ENCODE results near the gene KBTBD12. TPM values are rescaled to one million over a fixed set of nuclear protein-coding genes. Genes with fewer than 3 reads are reported as not detected.

Gene KBTBD12
- total RNA-seq, 2 donors from 2014 or later: 14.5 TPM

GRCh38 chr3:127933396-127933795 lies 18.4 kb downstream of the KBTBD12 start:
- Histone ChIP-seq H3K4me3 (no peak overlapping the region), H3K27ac (no peak overlapping the region), H3K27me3 (replicated peaks; ENCODE audit: insufficient read depth) (no peaks in the 10 kb centered on the region), H3K4me1 (ENCODE audit: control insufficient read depth in 1 of 2, low read depth in 2 of 2) (no peaks in the 10 kb centered on the region), H3K36me3 (peaks cover 5% of the 10 kb centered on the region), H3K9me3 (no peaks in the 10 kb centered on the region)
- no peak for ATAC-seq (ENCODE audit: insufficient number of reproducible peaks, low FRiP score, low read depth)
- DNase-seq (ENCODE audit: low spot score): no peak
- TF ChIP-seq, protein P1, sequence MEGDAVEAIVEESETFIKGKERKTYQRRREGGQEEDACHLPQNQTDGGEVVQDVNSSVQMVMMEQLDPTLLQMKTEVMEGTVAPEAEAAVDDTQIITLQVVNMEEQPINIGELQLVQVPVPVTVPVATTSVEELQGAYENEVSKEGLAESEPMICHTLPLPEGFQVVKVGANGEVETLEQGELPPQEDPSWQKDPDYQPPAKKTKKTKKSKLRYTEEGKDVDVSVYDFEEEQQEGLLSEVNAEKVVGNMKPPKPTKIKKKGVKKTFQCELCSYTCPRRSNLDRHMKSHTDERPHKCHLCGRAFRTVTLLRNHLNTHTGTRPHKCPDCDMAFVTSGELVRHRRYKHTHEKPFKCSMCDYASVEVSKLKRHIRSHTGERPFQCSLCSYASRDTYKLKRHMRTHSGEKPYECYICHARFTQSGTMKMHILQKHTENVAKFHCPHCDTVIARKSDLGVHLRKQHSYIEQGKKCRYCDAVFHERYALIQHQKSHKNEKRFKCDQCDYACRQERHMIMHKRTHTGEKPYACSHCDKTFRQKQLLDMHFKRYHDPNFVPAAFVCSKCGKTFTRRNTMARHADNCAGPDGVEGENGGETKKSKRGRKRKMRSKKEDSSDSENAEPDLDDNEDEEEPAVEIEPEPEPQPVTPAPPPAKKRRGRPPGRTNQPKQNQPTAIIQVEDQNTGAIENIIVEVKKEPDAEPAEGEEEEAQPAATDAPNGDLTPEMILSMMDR (IDR thresholded peaks at IDR 0.05): no peak

DNA sequence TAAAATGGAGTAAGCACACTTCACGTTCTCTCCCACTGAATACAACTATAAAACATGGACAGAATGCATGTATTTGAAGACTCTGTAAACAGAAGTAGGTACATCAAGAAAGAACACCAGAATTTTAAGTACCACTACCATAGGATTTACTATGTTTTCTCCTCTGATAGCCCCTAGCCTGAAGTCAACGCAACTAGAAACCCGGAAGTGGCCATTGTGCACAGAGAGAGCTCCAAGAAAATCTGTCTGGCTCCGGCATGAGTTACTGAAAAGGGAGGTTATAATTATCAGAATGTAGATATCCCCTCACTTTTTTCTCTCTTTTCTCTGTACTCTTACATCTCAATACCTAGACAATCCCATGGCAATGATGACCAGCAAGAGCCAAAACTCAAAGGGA lies 23.8 kb downstream of the KBTBD12 start:
- Histone ChIP-seq H3K27ac (no peak overlapping the region), H3K36me3 (no peaks in the 10 kb centered on the region), H3K27me3 (replicated peaks; ENCODE audit: insufficient read depth) (no peaks in the 10 kb centered on the region), H3K9me3 (no peaks in the 10 kb centered on the region), H3K4me1 (ENCODE audit: control insufficient read depth in 1 of 2, low read depth in 2 of 2) (no peaks in the 10 kb centered on the region), H3K4me3 (no peak overlapping the region)
- ATAC-seq (ENCODE audit: insufficient number of reproducible peaks, low FRiP score, low read depth): no peak
- DNase-seq (ENCODE audit: low spot score): no peak
- TF ChIP-seq, protein P1 (IDR thresholded peaks at IDR 0.05): no peak

- H3K4me1 ChIP-seq (ENCODE audit: control insufficient read depth in 1 of 2, low read depth in 2 of 2): no peaks in the 10 kb centered on the region
- no peaks in the 10 kb centered on the region for H3K9me3 ChIP-seq
- TF ChIP-seq, protein P1 (IDR thresholded peaks at IDR 0.05): no peak
- DNase-seq (ENCODE audit: low spot score): no peak
- ATAC-seq (ENCODE audit: insufficient number of reproducible peaks, low FRiP score, low read depth): no peak
- H3K4me3 ChIP-seq: no peak overlapping the region
- H3K27me3 ChIP-seq (replicated peaks; ENCODE audit: insufficient read depth): no peaks in the 10 kb centered on the region
- H3K27ac ChIP-seq: no peak overlapping the region
- no peaks in the 10 kb centered on the region for H3K36me3 ChIP-seq
Observed at GRCh38 chr3:127940116-127940515, 25.1 kb downstream of the KBTBD12 start.

- TF ChIP-seq, protein P1 (IDR thresholded peaks at IDR 0.05): no peak
- Histone ChIP-seq H3K4me3 (no peak overlapping the region), H3K27me3 (replicated peaks; ENCODE audit: insufficient read depth) (no peaks in the 10 kb centered on the region), H3K4me1 (ENCODE audit: control insufficient read depth in 1 of 2, low read depth in 2 of 2) (no peaks in the 10 kb centered on the region), H3K9me3 (no peaks in the 10 kb centered on the region), H3K27ac (no peak overlapping the region), H3K36me3 (no peaks in the 10 kb centered on the region)
- DNase-seq (ENCODE audit: low spot score) (no peak), ATAC-seq (ENCODE audit: insufficient number of reproducible peaks, low FRiP score, low read depth) (no peak)
Observed at GRCh38 chr3:127942613-127943012, 27.6 kb downstream of the KBTBD12 start.

DNA sequence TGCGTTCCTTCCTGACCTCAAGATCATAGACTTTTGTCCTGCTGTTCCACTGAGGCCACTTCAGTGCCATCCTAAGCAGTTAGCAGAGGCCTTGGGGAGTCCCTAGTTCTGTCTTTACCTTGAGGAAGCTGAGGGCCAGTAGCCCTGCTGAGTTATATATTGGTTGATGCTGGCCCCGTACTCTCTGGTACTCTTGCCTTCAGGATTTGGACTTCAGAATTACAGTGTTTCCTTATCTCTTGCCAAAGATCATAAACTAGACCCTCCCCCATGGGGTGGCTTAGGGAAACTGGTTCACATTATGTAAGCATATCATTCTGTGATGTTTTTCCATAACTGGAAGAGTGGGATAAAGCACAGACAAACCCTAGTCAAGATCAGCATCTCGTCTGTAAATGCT lies 33.2 kb downstream of the KBTBD12 start:
- ATAC-seq (ENCODE audit: insufficient number of reproducible peaks, low FRiP score, low read depth) (no peak), DNase-seq (ENCODE audit: low spot score) (no peak)
- no peaks in the 10 kb centered on the region for H3K27me3 ChIP-seq (replicated peaks; ENCODE audit: insufficient read depth)
- no peak overlapping the region for H3K4me3 ChIP-seq
- TF ChIP-seq, protein P1 (IDR thresholded peaks at IDR 0.05): no peak
- no peaks in the 10 kb centered on the region for H3K36me3 ChIP-seq
- H3K9me3 ChIP-seq: no peaks in the 10 kb centered on the region
- peaks cover 1 to 6% of the 10 kb centered on the region in 2 donors for H3K4me1 ChIP-seq (ENCODE audit: control insufficient read depth in 1 of 2, low read depth in 2 of 2)
- H3K27ac ChIP-seq: no peak overlapping the region
